Smooth muscle cell of bladder (primary cell): ENCODE results near the gene KRCC1. TPM values are rescaled to one million over a fixed set of nuclear protein-coding genes. Genes with fewer than 3 reads are reported as not detected.

ENCODE experiments used
- total RNA-seq: library from RNA; depleted of rRNA; stranded (reverse); fragments of >200 nt; gene quantifications from 2 replicates; pipeline ENCODE4 v1.2.3, GENCODE V29; 2014

Gene KRCC1
- 26.3 and 27.5 TPM in 2 replicates for total RNA-seq

GRCh38 chr2:88055371-88056128, at the start of gene KRCC1:
Gene KRCC1, minus strand, starts transcription at chr2:88055783. Its CDS starts 27,220 bp downstream, at chr2:88028563.

GRCh38 chr2:88067598-88067997, 12.0 kb upstream of the KRCC1 start, which contains the start of gene SMYD1:
Gene SMYD1, plus strand, starts transcription at chr2:88067825. Its CDS starts 40 bp downstream, at chr2:88067865.

GRCh38 chr2:88016086-88016959, 39.3 kb downstream of the KRCC1 start, which contains the start of gene RNU2-63P:
Gene RNU2-63P, minus strand, starts transcription at chr2:88016547.

Other genes starting within 250 kb of the KRCC1 start
- 2.5 and 2.7 TPM in 2 replicates for gene RGPD2, start 230.0 kb downstream of the KRCC1 start, total RNA-seq
- 325 TPM in 1 of 2 replicates, not detected in the other for gene RNU2-63P, start 39.2 kb downstream of the KRCC1 start, total RNA-seq
- gene SMYD1, start 12.0 kb upstream of the KRCC1 start, total RNA-seq: not detected in 2 replicates
- not detected in 2 replicates for gene FABP1, start 72.3 kb upstream of the KRCC1 start, total RNA-seq
- 6.7 and 19.3 TPM in 2 replicates for gene THNSL2, start 114.6 kb upstream of the KRCC1 start, total RNA-seq